ENCODE measurements around the gene SNAPC4.

DNA sequence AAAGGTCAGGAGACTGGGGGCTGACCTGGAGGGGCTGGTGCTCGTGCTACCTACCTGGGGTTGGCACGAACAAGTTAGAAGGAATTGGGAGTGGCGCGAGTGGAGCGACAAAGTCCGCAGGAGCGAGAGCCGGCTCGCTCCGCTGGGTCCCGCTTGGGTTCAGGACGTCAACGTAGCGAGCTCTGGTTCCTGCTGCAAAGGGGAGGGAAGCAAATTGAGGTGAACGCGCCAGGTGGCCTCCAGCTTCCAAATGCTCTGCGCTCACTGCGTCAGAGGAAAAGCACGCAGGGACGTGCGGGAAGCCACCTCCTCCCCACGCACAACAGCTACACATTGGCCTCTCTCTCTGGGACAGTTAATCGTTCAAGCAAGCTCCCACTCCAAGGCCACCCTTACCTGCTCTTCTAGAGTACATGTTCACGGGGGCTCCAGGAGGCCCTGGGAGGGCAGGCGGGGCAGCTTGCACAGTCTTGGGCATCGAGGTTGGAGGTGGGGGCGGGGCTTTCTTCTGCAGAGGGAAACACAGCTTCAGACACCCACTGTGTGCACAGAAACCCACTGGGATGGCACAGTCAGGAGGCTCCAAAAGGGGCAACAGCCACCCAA is 47.3 kb upstream of the SNAPC4 start:
- TF ChIP-seq POU2F2 (IDR thresholded peaks at IDR 0.05; ENCODE audit: low read depth, low read length) (no peak), POLR2A (IDR thresholded peaks at IDR 0.05; ENCODE audit: low read depth, low read length) (no peak), TAF1 (IDR thresholded peaks at IDR 0.05; ENCODE audit: low read depth, low read length) (no peak), POLR2AphosphoS5 (IDR thresholded peaks at IDR 0.05; ENCODE audit: low read depth, low read length) (no peak)

Data from GM12891 (cell line).